SU-DHL-6 (cell line): Measurements from ENCODE around the gene CATSPER1.

Experiments used
- H2AFZ ChIP-seq: fragments of 200-600 bp; sonication (generic); 2 replicates; pipeline ENCODE4 v1.6.1; 2014; ENCODE audit warnings: low read depth, mild to moderate bottlenecking, moderate library complexity, mixed read lengths, antibody characterized with exemption, low read length; ENCODE audit not compliant: severe bottlenecking
- H3F3A ChIP-seq: fragments of 200-600 bp; shearing (Covaris generic); 2 replicates; pipeline ENCODE4 v1.6.0; 2016; ENCODE audit warnings: antibody characterized with exemption, mild to moderate bottlenecking; ENCODE audit not compliant: insufficient read depth
- H3K27ac ChIP-seq: fragments of 200-600 bp; sonication (generic); 2 replicates; pipeline ENCODE4 v1.5.1; 2016; ENCODE audit warnings: low read depth, mild to moderate bottlenecking, low read length, moderate library complexity, mixed read lengths
- H3K27me3 ChIP-seq: fragments of 200-600 bp; sonication (generic), shearing (Covaris generic); 2 replicates; pipeline ENCODE4 v1.6.0; 2014; ENCODE audit warnings: mild to moderate bottlenecking, low read length
- H3K36me3 ChIP-seq: fragments of 200-600 bp; sonication (generic); 2 replicates; pipeline ENCODE4 v1.6.1; 2014; ENCODE audit warnings: mild to moderate bottlenecking, low read length, mixed read lengths
- H3K4me2 ChIP-seq: fragments of 300-600, 200-600 bp; shearing (Covaris generic), sonication (generic); 2 replicates; pipeline ENCODE4 v1.6.0; 2014; ENCODE audit warnings: low read length, low read depth, mild to moderate bottlenecking; ENCODE audit not compliant: poor library complexity, severe bottlenecking
- H3K4me3 ChIP-seq: fragments of 200-600 bp; sonication (generic); 2 replicates; pipeline ENCODE4 v1.5.1; 2014; ENCODE audit warnings: antibody characterized with exemption, low read length, mild to moderate bottlenecking, mixed read lengths; ENCODE audit not compliant: insufficient read depth, poor library complexity, severe bottlenecking
- H3K79me2 ChIP-seq: fragments of 200-600 bp; sonication (generic); 2 replicates; pipeline ENCODE4 v1.6.1; 2014; ENCODE audit warnings: mild to moderate bottlenecking, low read length, moderate library complexity; ENCODE audit not compliant: insufficient read depth
- H3K9ac ChIP-seq: fragments of 200-600 bp; sonication (generic); 2 replicates; pipeline ENCODE4 v1.7.0; 2014; ENCODE audit warnings: mild to moderate bottlenecking, low read length
- H3K9me2 ChIP-seq: fragments of 200-600 bp; sonication (generic); replicated peaks from 2 replicates; pipeline ENCODE4 v1.6.1; 2014; ENCODE audit warnings: low read length; ENCODE audit not compliant: insufficient read depth
- H3K9me3 ChIP-seq: fragments of 200-600 bp; sonication (generic); 2 replicates; pipeline ENCODE4 v1.6.1; 2014; ENCODE audit warnings: low read length, mixed read lengths; ENCODE audit not compliant: insufficient read depth
- H4K20me1 ChIP-seq: fragments of 200-600 bp; sonication (generic); 2 replicates; pipeline ENCODE4 v1.6.1; 2014; ENCODE audit warnings: low read depth, mild to moderate bottlenecking, antibody characterized with exemption, low read length, moderate library complexity, mixed read lengths
- CTCF ChIP-seq: fragments of 200-600 bp; sonication (generic); IDR thresholded peaks from one replicate; pipeline ENCODE4 v1.5.1; 2017; ENCODE audit warnings: antibody characterized with exemption, mild to moderate bottlenecking, low read length, moderate library complexity; ENCODE audit not compliant: insufficient read depth, poor library complexity, severe bottlenecking
- EZH2phosphoT487 ChIP-seq: fragments of 200-600 bp; sonication (generic), shearing (Covaris generic); conservative IDR thresholded peaks from 2 replicates; pipeline ENCODE4 v1.6.1; 2018; ENCODE audit warnings: mild to moderate bottlenecking, antibody characterized with exemption, low read length, moderate library complexity, mixed read lengths

Gene CATSPER1

DNA sequence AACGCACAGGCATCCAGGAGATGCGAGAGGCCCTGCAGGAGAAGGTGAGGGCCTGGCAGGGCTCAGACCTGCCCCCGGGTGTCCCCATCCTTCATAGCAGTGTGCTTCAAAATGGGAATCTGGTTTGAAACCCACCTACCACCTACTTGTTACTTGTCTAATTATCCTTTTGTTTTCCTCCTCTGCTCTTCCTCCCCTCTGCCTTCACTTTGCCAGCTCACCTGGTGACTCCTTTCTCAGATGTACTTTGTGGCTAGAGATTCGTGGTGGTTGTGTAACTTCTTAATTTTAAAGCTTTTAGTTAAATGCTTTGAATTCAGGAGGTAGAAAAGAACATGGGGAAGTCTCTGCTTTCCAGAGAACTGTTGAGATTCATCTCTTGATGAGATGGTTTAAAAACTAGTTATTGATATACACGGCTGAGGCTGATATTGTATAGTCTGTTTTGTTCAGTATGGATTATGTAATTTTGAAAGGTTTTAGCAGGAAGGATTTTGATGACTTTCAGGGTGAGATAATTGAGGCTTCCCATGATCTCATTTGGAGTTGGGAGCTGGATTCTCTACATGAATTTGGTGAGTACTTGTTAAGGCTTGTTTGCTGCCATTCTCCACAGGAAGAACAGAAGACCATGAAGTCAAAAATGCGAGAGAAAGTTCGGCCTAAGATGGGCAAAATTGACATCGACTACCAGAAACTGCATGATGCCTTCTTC lies 33.8 kb upstream of the CATSPER1 start:
- H2AFZ ChIP-seq, result no peak overlapping the region
- peaks cover 10% of the 10 kb centered on the region; the same call in 1 of the 2 replicates for H3F3A ChIP-seq
- no peaks in the 10 kb centered on the region for H3K9me2 ChIP-seq
- no peak overlapping the region for H3K27ac ChIP-seq
- H3K36me3 ChIP-seq, result peaks cover 63% of the 10 kb centered on the region
- TF ChIP-seq EZH2phosphoT487, result no peak
- no peak for TF ChIP-seq CTCF
- no peak overlapping the region for H3K9ac ChIP-seq
- no peaks in the 10 kb centered on the region for H3K9me3 ChIP-seq
- H3K27me3 ChIP-seq, result no peaks in the 10 kb centered on the region
- no peaks in the 10 kb centered on the region for H4K20me1 ChIP-seq
- H3K4me2 ChIP-seq, result no peak overlapping the region
- peaks cover 1% of the 10 kb centered on the region; the same call in 1 of the 2 replicates for H3K79me2 ChIP-seq
- no peak overlapping the region for H3K4me3 ChIP-seq

- Histone ChIP-seq H3K27ac (no peak overlapping the region), H3K9ac (no peak overlapping the region), H3K9me2 (no peaks in the 10 kb centered on the region), H3K27me3 (no peaks in the 10 kb centered on the region), H3K79me2 (peaks cover 28% of the 10 kb centered on the region), H3K4me2 (no peak overlapping the region), H3K9me3 (no peaks in the 10 kb centered on the region), H3K36me3 (peaks cover 37% of the 10 kb centered on the region), H3F3A (no peaks in the 10 kb centered on the region; the same call in 1 of the 2 replicates), H2AFZ (no peak overlapping the region), H3K4me3 (no peak overlapping the region), H4K20me1 (no peaks in the 10 kb centered on the region)
- TF ChIP-seq EZH2phosphoT487 (no peak), CTCF (no peak)
Measured at GRCh38 chr11:66056501-66056900, 30.2 kb upstream of the CATSPER1 start.

DNA sequence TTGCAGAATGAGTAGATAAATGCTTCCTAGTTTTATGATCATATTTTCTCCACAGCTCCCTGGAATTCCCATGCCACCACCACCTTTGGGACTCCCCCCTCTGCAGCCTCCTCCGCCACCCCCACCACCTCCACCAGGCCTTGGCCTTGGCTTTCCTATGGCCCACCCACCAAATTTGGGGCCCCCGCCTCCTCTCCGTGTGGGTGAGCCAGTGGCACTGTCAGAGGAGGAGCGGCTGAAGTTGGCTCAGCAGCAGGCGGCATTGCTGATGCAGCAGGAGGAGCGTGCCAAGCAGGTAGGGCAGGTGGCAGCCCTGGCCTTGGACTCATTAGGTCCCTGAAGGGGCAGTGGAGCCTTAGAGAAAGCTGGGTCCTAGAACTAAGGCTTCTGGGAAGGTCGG lies 28.7 kb upstream of the CATSPER1 start:
- Histone ChIP-seq H3F3A (no peaks in the 10 kb centered on the region), H4K20me1 (no peaks in the 10 kb centered on the region), H3K9ac (no peak overlapping the region), H3K27me3 (no peaks in the 10 kb centered on the region), H3K79me2 (peaks cover 28% of the 10 kb centered on the region), H2AFZ (no peak overlapping the region), H3K4me3 (no peak overlapping the region), H3K9me2 (no peaks in the 10 kb centered on the region), H3K27ac (no peak overlapping the region), H3K9me3 (no peaks in the 10 kb centered on the region), H3K36me3 (peaks cover 25% of the 10 kb centered on the region; the same call in 1 of the 2 replicates), H3K4me2 (no peak overlapping the region)
- no peak for TF ChIP-seq CTCF
- no peak for TF ChIP-seq EZH2phosphoT487
